Left renal pelvis (tissue), 4 donors: ENCODE measurements around the gene GNA12. TPM values are rescaled to one million over a fixed set of nuclear protein-coding genes. Genes with fewer than 3 reads are reported as not detected.

Experiments used
- DNase-seq, 4 donors: peaks; one replicate each; pipeline ENCODE4 v3.0.0-alpha.2; 2013; ENCODE audit warnings: low read depth in 4 of 4, low spot score in 3 of 4
- polyA plus RNA-seq, 4 donors: library from polyadenylated mRNA; unstranded; fragments of 120-200 nt; gene quantifications; one replicate each; pipeline ENCODE4 v1.2.1, GENCODE V29; 2013; ENCODE audit not compliant: insufficient read length in 4 of 4

Gene GNA12
- polyA plus RNA-seq, 4 donors = 38.6 to 55.9 (median 41.4) TPM

- no peak for DNase-seq
Observed at GRCh38 chr7:2805213-2805944, 38.7 kb downstream of the GNA12 start.

DNA sequence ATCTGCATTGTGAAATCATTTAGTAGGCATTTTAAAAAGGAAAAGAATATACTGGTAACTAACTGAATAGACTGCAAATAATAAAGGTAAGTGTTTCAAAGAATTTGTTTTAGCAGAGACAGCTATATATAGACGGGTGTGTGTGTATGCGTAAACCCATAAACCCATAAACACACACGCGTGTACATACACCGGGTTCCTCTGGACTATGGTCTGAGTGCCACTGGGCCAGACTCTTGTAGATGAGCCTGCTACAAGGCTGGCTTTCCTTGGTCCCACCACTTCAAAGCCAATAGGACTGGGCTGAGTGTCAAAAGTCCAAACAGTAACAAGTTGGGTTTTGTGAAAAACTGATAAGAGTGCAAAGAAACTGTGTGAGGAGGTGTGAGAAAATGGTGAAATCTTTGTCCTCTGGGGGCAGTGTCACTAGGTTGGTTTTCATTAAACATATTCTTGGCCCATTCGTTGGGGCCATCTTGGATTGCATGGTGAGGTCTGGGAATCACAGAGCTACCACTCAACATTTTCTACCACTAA lies 39.8 kb downstream of the GNA12 start:
- DNase-seq = no peak

DNA sequence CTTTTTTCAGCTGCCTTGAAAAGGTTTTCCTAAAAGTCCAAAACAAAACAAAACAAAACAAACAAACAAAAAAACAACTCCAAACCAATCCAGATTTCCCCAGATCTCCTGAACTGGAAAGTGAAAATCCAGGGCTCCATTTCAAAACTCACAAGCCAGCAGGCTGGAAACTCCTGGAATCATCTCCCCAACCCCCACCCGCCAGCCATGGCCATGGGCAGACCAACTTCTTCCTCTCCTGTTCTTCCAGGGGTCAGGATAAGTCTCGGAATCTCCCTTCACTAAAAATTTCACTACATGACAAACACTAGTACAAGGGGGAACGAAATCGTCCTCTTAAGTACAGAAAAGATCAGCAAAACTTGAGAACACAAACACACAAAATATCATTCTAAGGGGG lies 40.4 kb downstream of the GNA12 start:
- no peak for DNase-seq

GRCh38 chr7:2803342-2803692 lies 40.8 kb downstream of the GNA12 start:
- DNase-seq = no peak

GRCh38 chr7:2802504-2803341 lies 41.4 kb downstream of the GNA12 start:
- DNase-seq = no peak

GRCh38 chr7:2802101-2802500 lies 42.0 kb downstream of the GNA12 start:
- DNase-seq = no peak

DNA sequence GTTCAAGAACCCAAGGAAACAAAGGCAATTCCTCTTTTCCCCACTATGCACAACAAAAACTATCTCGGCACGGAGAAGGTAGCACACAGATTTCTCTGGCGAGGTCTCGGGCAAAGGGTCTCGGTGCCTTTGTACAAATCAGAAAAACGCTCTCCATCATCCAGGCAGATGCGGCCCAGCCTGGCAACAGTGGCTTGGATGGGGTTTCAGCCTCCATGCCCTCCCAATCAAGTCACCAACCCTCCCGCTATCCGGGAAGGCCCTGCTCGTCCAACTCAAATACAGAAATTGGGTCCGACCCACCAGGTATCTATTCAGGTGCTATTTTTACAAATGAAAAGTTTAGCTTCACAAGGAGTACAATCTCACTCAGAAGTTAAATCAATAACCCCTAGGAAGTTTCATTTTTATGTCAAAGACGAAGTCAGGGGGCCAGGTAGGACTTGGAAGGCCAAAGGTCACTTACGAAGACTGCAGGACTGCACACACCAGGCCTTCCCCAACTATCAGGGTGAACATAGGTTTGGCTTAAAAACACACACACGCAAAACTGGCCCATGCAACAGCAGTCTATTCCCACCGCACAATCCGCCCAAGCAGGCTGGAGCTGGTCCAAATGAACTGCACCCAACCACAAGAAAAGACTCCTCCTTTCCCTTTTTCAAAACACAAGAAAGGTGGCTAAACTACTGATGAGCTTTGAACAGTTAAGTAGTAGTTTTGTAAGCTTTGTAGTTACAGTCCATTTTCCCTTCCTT lies 43.0 kb downstream of the GNA12 start:
- no peak for DNase-seq

DNA sequence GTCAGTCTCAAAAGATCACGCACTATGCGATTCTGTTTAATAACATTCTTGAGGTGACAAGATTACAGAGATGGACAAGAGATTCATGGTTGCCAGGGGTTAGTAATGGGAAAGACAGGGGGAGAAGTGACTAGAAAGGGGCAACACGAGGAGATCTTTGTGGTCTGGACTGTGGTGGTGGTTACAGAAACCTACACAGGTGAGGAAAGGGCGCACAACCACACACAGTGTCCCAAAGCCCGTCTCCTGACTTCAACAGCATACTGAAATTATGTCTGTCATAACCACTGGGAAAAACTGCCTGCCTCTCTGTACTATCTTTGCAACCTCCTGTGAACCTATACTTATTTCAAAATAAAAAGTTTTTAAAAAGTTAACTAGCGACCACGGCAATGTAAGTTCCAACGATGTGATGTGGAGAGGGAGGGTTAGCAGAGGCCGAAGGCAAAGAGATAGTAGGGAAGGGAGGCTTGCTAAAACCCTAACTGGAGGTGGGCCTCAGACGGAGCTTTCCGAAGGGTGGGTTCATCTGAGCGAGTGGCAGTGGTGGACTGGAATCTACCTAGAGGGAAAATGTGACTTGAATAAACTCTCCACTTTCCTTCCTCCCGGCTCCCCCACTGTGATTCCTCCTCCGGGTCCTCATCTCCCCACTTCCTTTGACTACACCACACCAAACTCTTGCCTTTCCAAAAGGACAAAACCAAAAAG lies 43.7 kb downstream of the GNA12 start:
- DNase-seq = no peak

- DNase-seq = no peak
Observed at GRCh38 chr7:2799253-2799652, 44.9 kb downstream of the GNA12 start.

DNA sequence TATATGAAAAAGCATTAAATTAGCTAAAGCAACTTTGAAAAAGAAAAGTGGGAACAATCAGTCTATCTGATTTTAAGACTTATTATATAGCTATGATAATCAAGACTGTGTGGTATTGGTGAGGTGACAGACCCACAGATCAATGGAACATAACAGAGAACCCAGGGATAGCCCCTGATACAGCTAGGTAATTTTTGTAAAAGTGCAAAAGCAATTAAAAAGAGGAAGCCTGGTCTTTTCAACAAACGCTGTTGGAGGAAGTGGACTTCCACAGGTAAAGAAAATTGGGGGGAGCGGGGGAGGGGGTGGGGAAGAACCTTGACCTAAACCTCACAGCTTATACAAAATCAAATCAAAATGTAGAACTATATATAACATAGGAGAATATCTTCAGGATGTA lies 45.4 kb downstream of the GNA12 start:
- no peak for DNase-seq

DNA sequence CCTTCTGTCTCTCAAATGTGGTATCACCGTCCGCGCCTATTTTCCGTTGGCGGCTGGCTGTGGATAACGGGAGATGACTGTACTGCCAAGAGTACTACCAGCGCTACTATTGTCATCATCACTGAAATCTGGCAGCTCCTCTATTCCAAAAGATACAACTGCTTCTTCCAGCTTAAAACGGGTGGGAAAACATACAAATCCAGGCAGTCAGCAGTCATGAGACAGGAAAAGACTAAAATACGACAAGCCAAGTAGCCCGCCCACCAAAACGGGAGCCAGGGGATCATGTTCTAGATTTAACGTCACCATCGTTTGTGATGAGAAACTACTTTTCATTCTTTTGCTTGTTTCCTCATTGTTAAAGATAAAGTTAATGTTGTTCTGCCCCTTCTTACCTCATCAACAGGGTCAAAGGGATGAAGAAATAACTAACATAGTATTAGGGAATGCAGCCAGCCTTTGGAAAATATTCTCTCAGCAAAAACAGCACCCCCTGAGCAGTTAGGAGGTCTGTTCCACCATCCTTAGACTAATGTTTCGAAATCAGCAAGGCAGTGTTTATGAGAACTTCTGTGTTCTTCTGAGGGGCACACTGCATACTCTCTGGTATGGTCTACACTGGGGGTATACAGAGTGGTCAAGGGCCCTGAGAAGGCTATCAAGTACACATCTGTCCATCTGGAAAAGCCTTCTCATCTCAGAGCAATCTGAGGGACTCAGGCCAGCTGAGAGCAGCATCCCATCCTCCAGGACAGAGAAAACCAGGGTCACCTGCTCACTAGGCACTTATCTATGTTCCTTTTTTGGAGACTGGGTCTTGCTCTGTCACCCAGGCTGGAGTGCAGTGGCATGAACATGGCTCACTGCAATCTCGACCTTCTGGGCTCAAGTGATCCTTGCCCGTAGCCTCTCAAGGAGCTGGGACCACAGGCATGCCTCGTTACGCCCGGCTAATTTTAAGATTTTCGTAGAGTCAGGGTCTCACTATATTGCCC lies 47.5 kb downstream of the GNA12 start:
- no peak for DNase-seq

DNA sequence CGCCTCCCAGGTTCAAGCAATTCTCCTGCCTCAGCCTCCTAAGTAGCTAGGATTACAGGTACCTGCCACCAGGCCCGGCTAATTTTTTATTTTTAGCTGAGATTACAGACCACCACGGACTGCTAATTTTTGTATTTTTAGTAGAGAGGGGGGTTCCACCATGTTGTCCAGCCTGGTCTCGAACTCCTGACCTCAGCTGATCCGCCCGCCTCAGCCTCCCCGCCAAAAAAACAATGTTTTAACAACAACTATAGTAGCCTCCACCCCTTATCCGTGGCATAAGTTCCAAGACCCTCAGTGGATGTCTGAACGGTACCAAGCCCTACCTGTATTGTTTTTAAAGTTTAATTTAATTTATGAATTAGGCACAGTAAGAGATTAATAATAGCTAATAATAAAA lies 48.2 kb downstream of the GNA12 start:
- no peak for DNase-seq

- DNase-seq = no peak
Observed at GRCh38 chr7:2794836-2795636, 49.1 kb downstream of the GNA12 start.

DNA sequence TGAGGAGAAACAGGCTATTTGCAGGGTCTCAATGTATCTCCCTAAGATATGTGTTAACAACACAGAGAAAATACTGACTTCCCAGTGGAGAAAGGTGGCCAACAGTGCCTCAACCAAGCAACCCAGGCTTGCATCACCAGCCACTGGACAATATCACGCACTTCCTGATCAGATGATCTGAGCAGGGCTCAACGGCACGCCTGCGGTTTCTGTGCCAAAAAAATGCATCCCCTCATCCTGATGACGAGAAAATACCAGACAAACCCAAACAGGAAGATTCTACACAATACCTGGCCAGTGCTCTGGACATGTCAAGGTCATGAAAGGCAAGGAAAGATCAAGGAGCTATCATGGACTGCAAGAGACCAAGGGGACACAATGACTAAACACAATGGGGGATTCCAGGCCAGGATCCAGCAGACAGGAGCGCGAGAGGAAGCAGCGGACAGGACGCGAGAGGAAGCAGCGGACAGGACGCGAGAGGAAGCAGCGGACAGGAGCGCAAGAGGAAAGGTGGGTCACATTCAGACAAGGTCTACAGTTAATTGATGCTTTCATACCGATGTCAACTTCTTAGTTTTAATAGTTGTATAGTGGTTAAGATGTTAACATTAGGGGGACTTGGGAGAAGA lies 51.1 kb downstream of the GNA12 start:
- no peak for DNase-seq

DNA sequence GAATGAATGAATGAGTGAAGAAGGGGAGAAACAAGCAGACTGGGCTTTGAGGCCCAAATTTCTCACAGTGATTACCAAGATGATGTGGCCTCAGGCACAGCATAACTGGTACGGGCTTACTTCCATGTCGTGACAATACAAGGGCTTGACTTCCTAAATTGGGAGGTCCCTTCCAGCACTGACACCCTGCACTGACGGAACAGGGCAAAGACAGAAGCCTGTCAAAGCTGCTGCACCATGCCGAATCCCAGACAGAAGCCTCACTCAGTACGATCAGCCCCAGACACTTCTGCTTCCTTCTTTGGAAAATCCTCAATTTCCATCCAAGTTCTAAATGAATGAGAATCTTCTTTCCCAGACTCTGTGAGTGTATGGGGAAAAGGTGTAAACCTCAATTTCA lies 51.9 kb downstream of the GNA12 start:
- no peak for DNase-seq

DNA sequence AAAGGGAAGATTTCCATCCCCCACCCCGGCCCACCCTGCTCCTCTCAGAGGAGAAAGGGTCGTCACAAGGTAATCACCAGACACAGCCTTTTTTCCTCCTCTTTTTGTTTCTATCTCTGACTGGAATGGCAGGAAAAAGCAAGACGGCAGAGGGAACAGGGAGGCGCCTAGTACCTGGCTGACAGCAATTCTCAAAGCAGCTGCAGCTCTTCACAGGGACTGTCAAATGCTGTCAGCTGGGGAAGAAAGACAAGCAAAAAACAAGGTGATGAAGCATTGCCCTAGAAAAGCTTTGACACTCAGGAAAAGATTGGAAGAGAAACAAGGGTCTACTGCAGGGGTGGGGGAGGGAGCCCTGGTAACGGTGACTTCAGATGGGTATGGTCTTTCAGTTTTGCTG lies 52.7 kb downstream of the GNA12 start:
- DNase-seq = no peak

DNA sequence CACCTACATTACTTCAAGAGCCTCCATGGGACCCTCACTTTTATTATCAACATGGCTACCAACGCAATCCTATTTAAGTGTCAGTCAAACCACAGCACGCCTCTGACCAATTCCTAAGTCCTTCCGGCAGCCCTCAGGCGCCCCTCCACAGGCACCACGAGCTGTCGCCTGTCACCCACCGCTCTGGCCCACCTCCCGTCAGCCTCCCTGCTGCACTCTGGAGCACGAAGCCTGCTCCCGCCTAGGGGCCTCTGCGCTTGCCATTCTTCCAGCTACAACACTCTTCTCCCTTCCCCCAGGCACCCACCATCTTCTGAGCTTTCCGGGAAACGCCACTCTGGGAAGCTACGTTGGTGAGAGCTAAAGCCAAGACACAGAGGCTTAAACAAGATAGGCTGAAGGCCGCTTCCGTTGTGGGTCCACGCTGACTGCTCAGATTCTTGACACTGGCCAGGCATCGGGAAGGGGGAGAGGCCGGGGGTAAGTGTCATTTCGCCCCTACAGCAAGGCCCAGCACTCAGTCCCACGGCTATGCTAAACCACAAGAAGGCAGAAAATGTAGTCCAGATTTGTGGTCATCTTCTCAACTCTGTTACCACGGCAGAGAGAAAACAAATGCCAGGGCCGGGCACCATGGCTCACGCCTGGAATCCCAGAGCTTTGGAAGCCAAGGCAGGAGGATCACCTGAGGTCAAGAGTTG lies 56.7 kb downstream of the GNA12 start:
- DNase-seq = no peak
